Stromal cell of bone marrow (primary cell): ENCODE data around the gene IDH3A.
A peak's percentile ranks its signal among the peaks of the same experiment; 100 is the strongest.

Source experiments
- DNase-seq: peaks from one replicate; pipeline ENCODE4 v3.0.0-alpha.2; 2012; ENCODE audit warnings: low read depth

Gene IDH3A

GRCh38 chr15:78204351-78205309, 55.5 kb downstream of the IDH3A start:
- no peak for DNase-seq

DNA sequence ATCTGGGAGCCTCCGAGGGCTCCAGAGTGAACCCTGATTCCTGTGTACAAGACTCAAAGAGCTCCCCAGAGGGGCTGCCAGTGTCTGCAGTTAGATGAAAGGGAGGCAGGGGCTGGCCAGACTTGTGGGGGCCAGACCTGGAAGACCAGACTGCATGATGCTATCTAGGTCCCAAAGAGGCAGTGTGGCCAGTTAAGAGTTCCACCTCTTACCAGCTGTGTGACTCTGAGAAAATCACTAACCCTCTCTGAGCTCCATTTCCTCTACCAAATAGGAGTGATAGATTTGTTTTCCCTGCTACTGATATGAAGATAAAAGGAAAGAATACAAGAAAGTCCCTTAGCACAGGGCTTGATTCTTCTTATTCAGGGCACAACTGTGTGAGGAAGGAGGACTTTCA, 56.2 kb downstream of the IDH3A start:
- no peak for DNase-seq

DNA sequence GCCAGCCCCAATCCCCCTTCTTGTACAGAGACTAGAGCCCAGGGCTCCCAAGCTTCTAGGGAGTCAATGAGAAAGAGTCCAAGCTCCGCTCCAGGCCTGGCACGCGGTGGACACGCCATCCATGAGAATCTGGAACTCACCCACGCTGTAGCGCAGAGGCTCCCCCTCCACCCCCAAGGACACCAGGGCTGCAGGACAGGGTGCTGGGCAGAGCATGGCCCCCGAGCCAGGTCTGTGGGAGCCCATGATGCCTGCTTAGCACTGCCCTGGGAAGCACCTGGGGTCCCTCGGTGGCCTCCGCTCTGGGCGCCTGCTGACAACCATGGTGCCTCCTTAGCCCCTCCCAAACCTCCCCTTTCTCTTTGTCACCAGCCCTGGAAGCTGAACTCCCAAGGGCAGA, 56.7 kb downstream of the IDH3A start:
- DNase-seq = no peak

GRCh38 chr15:78206326-78207109, 57.4 kb downstream of the IDH3A start:
- no peak for DNase-seq

DNA sequence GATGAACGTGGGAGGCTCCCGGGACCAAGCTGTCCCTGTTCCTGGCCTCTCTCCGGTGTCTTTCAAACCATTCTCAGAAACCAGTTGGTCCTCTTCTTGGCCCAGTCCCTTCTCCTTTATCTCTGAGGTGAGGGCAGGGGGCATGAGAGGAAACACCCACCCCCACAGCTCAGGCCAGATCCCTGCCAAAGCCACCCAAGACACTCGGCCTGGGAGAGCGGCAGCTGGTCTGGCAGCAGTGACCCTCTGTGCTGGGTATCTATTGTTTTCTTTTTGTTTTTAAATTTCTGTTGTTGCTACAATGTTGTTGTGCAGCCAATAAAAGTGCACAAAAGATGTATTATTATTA, 57.9 kb downstream of the IDH3A start:
- DNase-seq = no peak

DNA sequence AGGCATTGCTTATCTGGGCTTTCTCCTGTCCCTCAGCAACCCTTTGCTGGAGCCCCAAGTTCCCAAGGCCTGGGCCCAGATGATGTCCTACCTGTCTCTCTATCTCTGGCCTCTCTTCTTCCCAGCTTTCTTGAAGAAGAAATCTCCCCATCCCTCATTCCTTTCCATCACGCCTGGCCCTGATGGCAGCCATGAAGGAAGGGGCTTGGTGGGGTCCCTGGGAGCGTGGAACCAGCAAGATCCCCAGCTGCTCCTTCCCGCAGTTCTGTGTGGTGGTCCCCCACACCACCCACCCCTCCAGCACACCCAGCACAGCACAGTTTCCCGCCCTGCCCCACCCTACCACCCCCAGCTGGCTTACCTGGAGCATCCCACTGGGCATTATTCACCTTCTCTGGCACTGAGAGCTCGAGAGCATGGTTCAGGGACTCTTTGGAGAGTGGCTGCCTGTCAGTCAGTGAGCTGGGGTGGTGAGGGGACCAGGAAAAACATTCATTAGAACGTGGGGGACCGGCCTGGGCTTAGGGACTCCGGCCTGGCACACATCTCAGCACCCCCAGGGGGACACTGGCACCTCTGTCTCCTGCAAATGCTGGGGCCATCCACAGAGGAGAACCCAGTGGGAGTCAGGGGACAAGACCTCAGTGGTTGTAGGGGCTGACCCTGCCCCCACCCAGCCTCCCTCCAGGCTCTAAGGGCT, 58.6 kb downstream of the IDH3A start:
- DNase-seq = no peak

- DNase-seq = no peak
Observed at GRCh38 chr15:78208341-78208844, 59.2 kb downstream of the IDH3A start.

DNA sequence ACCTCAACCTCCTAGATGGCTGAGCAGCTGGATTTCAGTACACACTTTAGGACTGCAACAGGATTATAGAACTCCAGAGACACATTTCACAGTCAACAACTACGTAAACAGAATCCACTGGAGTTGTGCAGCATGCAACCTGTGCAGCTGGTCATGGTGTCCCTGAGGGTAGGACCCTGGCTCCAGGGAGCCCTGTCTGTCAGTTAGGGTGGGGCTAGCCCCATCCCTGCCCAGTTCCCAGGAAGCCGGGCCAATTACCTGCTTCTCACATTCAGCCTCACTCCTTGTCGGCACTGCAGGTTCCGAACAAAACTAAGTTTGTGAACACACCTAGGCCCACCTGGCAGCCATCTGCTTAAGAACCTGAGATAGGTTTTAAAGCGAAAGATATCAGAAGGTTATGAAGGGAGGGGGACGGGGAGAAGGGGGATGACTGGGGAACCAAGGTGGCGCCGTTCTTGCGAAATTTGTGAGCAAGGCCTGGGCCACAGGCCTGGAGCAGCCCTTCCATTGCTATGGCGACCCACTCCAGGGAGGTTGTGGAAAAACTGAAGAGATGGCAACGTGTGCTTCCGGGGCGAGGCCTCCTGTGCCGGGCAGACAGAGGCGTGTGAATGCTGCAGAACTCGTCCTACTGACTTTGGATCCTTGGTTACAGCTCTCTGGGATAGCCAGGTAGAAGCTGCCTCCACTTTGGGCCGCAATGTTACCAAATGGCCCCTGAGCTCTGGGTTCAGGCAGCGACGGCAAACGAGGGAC, 59.9 kb downstream of the IDH3A start:
- no peak for DNase-seq

GRCh38 chr15:78209646-78210348, 60.6 kb downstream of the IDH3A start:
- no peak for DNase-seq

DNA sequence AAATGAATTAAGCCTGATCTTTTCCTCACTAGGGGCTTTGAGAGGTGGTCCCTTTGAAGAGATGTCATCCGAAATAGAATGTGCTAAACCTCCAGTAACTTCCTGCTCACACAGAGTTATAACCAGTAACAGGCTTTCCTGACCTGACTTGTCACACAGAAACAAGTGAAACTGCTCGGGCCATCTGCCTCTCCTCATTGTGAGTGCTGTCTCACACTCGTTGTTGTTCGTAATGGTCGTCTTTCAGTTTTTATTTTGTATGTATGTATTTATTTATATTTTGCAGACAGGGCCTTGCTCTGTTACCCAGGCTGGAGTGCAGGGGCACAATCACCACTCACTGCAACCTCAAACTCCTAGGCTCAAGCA, 61.2 kb downstream of the IDH3A start:
- DNase-seq = no peak

GRCh38 chr15:78211189-78211921, 62.2 kb downstream of the IDH3A start:
- no peak for DNase-seq

DNA sequence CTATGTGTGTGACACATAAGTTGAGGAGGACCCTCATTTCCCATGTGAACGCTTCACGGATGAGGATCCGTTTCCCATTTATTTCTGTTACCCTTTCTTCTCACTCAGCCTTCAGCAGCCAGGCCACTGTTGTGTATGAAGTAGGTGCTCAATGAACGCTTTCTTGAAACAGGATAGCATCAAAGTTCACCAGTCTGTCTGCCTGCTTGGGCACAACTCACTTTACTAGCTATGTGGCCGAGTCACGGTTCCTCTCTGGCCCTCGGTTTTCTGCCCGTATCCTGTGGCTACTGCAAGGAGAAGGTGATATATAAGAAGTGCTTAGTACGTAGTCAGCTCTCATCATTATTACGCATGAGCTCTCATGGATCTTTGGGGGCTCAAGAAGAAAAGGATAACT, 62.8 kb downstream of the IDH3A start:
- DNase-seq = no peak

GRCh38 chr15:78212546-78213424, 63.6 kb downstream of the IDH3A start:
- DNase-seq = peak; percentile 38

DNA sequence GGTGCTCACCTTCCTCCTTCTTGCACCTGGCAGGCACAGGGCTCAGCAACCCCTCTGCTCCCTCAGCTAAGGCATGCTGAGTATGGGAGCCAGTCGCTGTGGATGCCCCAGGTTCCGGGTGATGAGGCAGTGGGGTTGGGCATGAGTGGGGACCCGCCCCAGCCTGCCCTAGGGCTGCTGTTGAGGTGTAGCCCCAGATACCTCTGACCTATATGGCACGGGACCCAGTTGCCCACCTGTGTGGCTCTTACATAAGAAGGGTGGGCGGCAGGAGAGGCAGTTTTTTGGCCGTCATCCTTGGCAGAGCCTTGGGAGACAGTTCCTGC, 64.2 kb downstream of the IDH3A start:
- no peak for DNase-seq

GRCh38 chr15:78213956-78214355, 64.8 kb downstream of the IDH3A start:
- no peak for DNase-seq

DNA sequence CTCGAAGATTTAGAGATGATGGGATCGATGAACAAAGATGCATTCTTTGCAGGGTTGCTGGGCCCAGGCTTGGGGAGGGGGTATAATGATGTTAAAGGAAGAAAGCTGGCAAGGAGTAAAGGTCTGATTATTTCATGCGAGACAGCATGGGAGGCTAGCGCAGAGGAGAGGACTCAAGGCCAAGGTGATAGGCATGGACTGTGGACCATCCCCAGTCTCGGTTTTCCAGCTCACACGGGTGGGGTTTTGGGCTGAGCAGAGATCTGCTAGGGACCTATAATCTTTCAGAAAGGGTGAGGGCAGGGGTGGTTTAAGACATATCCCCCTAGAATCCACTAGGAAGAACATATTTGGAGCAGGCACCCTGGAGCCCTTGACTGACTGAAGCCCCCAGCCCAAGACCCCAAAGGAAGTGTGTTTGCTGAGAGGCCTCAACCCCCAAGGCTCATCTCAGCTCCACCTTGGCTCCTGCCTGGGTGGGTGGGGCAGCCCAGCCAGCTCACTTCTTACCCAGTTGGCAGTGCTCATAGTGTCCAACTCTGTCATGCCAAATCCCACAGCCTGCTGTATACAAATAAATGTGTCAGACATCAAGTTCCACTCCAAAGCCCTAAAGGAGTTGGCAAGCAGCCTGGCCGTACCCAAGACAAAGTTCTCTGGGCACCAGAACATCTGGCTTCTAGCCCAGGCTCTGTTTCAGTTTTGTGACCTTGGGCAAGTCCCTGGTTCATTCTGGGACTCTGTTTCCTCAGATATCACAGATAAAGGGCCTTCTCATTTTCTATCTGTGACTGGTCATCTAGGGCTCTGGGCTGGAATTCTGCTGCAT, 67.3 kb downstream of the IDH3A start:
- DNase-seq = peak; percentile 9

GRCh38 chr15:78220713-78221112, 71.6 kb downstream of the IDH3A start:
- no peak for DNase-seq
